ENCODE results near the gene AUP1.
"Not testable (repeated sequence)": the region's sequence is repeated elsewhere in the genome, so short reads cannot be mapped to it uniquely, and the experiment has no call there.

The AUP1 gene

GRCh38 chr2:74566076-74566753 is 36.7 kb upstream of the AUP1 start:
- TF ChIP-seq CTCF (IDR thresholded peaks at IDR 0.05; ENCODE audit: control insufficient read depth, extremely low read depth, insufficient read depth) = no peak
- H3K4me3 ChIP-seq (ENCODE audit: low read depth, low read length) = no peak overlapping the region
- DNase-seq (ENCODE audit: low read depth) = no peak

- H3K4me3 ChIP-seq (ENCODE audit: low read depth, low read length) = no peak overlapping the region
- no peak for DNase-seq (ENCODE audit: low read depth)
- TF ChIP-seq CTCF (IDR thresholded peaks at IDR 0.05; ENCODE audit: control insufficient read depth, extremely low read depth, insufficient read depth) = no peak
These were observed 34.7 kb upstream of the AUP1 start for GRCh38 chr2:74564222-74564621.

GRCh38 chr2:74562126-74562775 is 32.7 kb upstream of the AUP1 start:
- H3K4me3 ChIP-seq (ENCODE audit: low read depth, low read length) = no peak overlapping the region
- DNase-seq (ENCODE audit: low read depth) = no peak
- no peak for TF ChIP-seq CTCF (IDR thresholded peaks at IDR 0.05; ENCODE audit: control insufficient read depth, extremely low read depth, insufficient read depth)

- H3K4me3 ChIP-seq (ENCODE audit: low read depth, low read length); DNase-seq (ENCODE audit: low read depth): not testable (repeated sequence)
These were observed 31.5 kb upstream of the AUP1 start for GRCh38 chr2:74561022-74561421.

- no peak for DNase-seq (ENCODE audit: low read depth)
- no peak overlapping the region for H3K4me3 ChIP-seq (ENCODE audit: low read depth, low read length)
- no peak for TF ChIP-seq CTCF (IDR thresholded peaks at IDR 0.05; ENCODE audit: control insufficient read depth, extremely low read depth, insufficient read depth)
These were observed 31.1 kb upstream of the AUP1 start for GRCh38 chr2:74560591-74560990.

GRCh38 chr2:74559912-74560311 is 30.4 kb upstream of the AUP1 start:
- no peak overlapping the region for H3K4me3 ChIP-seq (ENCODE audit: low read depth, low read length)
- TF ChIP-seq CTCF (IDR thresholded peaks at IDR 0.05; ENCODE audit: control insufficient read depth, extremely low read depth, insufficient read depth) = no peak
- DNase-seq (ENCODE audit: low read depth) = no peak

GRCh38 chr2:74558284-74559230 is 29.1 kb upstream of the AUP1 start:
- no peak for DNase-seq (ENCODE audit: low read depth)
- no peak for TF ChIP-seq CTCF (IDR thresholded peaks at IDR 0.05; ENCODE audit: control insufficient read depth, extremely low read depth, insufficient read depth)
- no peak overlapping the region for H3K4me3 ChIP-seq (ENCODE audit: low read depth, low read length)

All from LNCaP clone FGC (cell line).